ENCODE results near the gene IFT172. TPM values are rescaled to one million over a fixed set of nuclear protein-coding genes. Genes with fewer than 3 reads are reported as not detected.

Gene IFT172
- total RNA-seq, 1 experiment from 2014 or later = 41.7 TPM

DNA sequence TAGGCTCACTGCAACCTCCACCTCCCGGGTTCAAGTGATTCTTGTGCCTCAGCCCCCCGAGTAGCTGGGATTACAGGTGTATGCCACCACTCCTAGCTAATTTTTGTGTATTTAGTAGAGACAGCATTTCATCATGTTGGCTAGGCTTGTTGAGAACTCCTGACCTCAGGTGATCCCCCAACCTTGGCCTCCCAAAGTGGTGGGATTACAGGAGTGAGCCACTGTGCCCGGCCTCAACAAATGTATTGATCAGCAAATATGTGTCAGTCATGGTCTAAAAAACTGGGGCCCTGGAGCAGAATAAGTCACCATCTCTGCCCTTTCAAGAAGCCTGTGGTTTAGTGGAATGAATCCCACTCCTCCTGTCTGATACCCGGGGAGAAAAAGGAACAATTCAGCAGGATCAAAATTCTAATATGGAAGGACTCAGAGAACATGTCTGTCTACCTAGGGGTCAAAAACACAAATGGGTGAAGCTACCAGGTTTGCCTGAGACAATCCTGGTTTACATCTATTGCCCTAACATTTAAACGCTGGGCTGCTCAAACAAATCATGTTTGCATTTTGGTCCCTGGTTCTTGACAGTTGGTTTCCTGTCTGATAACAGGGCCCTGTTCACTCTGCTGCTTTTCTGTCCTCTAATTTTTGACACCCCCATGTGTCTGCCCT lies 28.7 kb upstream of the IFT172 start:
- CTCF ChIA-PET = interaction anchor here (0.7 kb wide), 1 partner anchor 28 kb away, joined by 6 read pairs; no protein-coding TSS in a partner anchor
- TF ChIP-seq, protein P1, sequence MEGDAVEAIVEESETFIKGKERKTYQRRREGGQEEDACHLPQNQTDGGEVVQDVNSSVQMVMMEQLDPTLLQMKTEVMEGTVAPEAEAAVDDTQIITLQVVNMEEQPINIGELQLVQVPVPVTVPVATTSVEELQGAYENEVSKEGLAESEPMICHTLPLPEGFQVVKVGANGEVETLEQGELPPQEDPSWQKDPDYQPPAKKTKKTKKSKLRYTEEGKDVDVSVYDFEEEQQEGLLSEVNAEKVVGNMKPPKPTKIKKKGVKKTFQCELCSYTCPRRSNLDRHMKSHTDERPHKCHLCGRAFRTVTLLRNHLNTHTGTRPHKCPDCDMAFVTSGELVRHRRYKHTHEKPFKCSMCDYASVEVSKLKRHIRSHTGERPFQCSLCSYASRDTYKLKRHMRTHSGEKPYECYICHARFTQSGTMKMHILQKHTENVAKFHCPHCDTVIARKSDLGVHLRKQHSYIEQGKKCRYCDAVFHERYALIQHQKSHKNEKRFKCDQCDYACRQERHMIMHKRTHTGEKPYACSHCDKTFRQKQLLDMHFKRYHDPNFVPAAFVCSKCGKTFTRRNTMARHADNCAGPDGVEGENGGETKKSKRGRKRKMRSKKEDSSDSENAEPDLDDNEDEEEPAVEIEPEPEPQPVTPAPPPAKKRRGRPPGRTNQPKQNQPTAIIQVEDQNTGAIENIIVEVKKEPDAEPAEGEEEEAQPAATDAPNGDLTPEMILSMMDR (IDR thresholded peaks at IDR 0.05; ENCODE audit: unreplicated experiment) = no peak
- H3K4me1 Mint-ChIP-seq (ENCODE audit: low read depth, unreplicated experiment) = no peaks in the 10 kb centered on the region
- intact Hi-C loops (cut with micrococcal nuclease; ENCODE audit: unreplicated experiment) = no loop called here
- H3K27ac Mint-ChIP-seq (ENCODE audit: unreplicated experiment) = no peak overlapping the region
- H3K27me3 Mint-ChIP-seq (ENCODE audit: unreplicated experiment) = no peaks in the 10 kb centered on the region
- BruUV-seq (replicated peaks) = no TSS peak
- H3K9me3 Mint-ChIP-seq (ENCODE audit: low read depth, unreplicated experiment) = no peaks in the 10 kb centered on the region
- no peak overlapping the region for H3K4me3 Mint-ChIP-seq (ENCODE audit: low read depth, unreplicated experiment)
- peaks cover 5% of the 10 kb centered on the region for H3K36me3 Mint-ChIP-seq (ENCODE audit: insufficient read depth, unreplicated experiment)
- no peak for DNase-seq

DNA sequence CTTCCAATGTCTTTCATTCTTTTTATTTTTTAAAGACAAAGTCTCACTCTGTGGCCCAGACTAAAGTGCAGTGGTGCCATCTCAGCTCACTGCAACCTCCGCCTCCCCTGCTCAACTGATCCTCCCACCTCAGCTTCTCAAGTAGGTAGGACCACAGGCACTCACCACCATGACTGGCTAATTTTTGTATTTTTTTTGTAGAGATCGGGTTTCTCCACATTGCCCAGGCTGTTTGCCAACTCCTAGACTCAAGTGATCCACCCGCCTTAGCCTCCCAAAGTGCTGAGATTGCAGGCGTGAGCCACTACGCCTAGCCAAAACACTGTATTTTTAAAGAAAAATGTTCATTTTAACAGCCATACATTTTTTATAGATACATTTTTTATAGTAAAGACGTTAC lies 19.8 kb upstream of the IFT172 start:
- CTCF ChIA-PET = no interaction called here
- H3K4me1 Mint-ChIP-seq (ENCODE audit: low read depth, unreplicated experiment) = no peaks in the 10 kb centered on the region
- DNase-seq = no peak
- TF ChIP-seq, protein P1 (IDR thresholded peaks at IDR 0.05; ENCODE audit: unreplicated experiment) = no peak
- H3K36me3 Mint-ChIP-seq (ENCODE audit: insufficient read depth, unreplicated experiment) = no peaks in the 10 kb centered on the region
- H3K27ac Mint-ChIP-seq (ENCODE audit: unreplicated experiment) = no peak overlapping the region
- intact Hi-C loops (cut with micrococcal nuclease; ENCODE audit: unreplicated experiment) = no loop called here
- no peaks in the 10 kb centered on the region for H3K9me3 Mint-ChIP-seq (ENCODE audit: low read depth, unreplicated experiment)
- no TSS peak for BruUV-seq (replicated peaks)
- no peaks in the 10 kb centered on the region for H3K27me3 Mint-ChIP-seq (ENCODE audit: unreplicated experiment)
- H3K4me3 Mint-ChIP-seq (ENCODE audit: low read depth, unreplicated experiment) = no peak overlapping the region

DNA sequence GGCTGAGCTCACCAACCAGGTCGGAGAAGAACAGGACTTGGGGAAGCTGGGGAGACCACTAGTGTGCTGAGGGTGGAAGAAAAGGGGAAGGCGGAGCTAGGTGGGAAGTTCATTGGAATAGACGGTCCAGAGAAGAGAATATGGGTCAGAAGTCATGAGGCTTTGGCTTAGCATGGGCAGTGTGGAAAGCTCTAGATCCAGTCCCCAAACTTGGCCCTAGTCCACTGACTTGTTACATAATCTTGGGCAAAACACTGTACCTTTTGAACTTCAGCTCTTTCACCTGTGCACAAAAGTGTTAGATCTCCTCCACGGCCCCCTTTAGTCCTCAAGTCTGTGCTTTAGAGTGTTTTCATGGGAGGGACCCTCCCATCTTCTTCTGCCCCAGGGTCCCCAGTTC lies 17.8 kb upstream of the IFT172 start:
- CTCF ChIA-PET = interaction anchor here (0.6 kb wide), 1 partner anchor 94 kb away, joined by 6 read pairs; no protein-coding TSS in a partner anchor
- intact Hi-C loops (cut with micrococcal nuclease; ENCODE audit: unreplicated experiment) = no loop called here
- DNase-seq = no peak
- H3K27ac Mint-ChIP-seq (ENCODE audit: unreplicated experiment) = no peak overlapping the region
- H3K36me3 Mint-ChIP-seq (ENCODE audit: insufficient read depth, unreplicated experiment) = no peaks in the 10 kb centered on the region
- H3K9me3 Mint-ChIP-seq (ENCODE audit: low read depth, unreplicated experiment) = no peaks in the 10 kb centered on the region
- BruUV-seq (replicated peaks) = no TSS peak
- no peaks in the 10 kb centered on the region for H3K4me1 Mint-ChIP-seq (ENCODE audit: low read depth, unreplicated experiment)
- no peak overlapping the region for H3K4me3 Mint-ChIP-seq (ENCODE audit: low read depth, unreplicated experiment)
- H3K27me3 Mint-ChIP-seq (ENCODE audit: unreplicated experiment) = no peaks in the 10 kb centered on the region
- TF ChIP-seq, protein P1 (IDR thresholded peaks at IDR 0.05; ENCODE audit: unreplicated experiment) = no peak

DNA sequence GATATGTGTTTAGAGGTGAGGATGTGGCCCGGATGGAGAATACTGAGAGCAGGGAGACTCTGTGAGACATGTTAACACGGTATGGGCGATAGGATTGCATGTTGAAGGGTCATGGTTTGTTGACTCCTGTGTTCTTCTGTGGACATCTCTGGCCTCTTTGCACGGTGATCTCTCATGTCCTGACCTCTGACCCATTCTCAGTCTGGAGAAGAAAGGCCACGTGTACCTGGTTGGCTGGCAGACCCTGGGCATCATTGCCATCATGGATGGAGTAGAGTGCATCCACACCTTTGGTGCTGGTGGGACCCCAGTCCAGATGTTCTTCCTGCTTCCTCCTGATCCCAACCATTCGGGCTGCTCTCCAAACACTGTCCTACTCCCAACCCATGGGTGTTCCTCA lies 17.0 kb upstream of the IFT172 start:
- H3K27ac Mint-ChIP-seq (ENCODE audit: unreplicated experiment) = no peak overlapping the region
- TF ChIP-seq, protein P1 (IDR thresholded peaks at IDR 0.05; ENCODE audit: unreplicated experiment) = no peak
- no TSS peak for BruUV-seq (replicated peaks)
- no peak overlapping the region for H3K4me3 Mint-ChIP-seq (ENCODE audit: low read depth, unreplicated experiment)
- no peaks in the 10 kb centered on the region for H3K27me3 Mint-ChIP-seq (ENCODE audit: unreplicated experiment)
- CTCF ChIA-PET = no interaction called here
- no peak for DNase-seq
- H3K4me1 Mint-ChIP-seq (ENCODE audit: low read depth, unreplicated experiment) = no peaks in the 10 kb centered on the region
- no peaks in the 10 kb centered on the region for H3K9me3 Mint-ChIP-seq (ENCODE audit: low read depth, unreplicated experiment)
- no peaks in the 10 kb centered on the region for H3K36me3 Mint-ChIP-seq (ENCODE audit: insufficient read depth, unreplicated experiment)
- intact Hi-C loops (cut with micrococcal nuclease; ENCODE audit: unreplicated experiment) = no loop called here
